HG03135 (cell line): ENCODE measurements around the gene ALDH7A1.

Experiments
- ATAC-seq: cut with Tn5 transposase; IDR thresholded peaks from one replicate; pipeline ENCODE4 v1.9.1; 2021; ENCODE audit warnings: mild to moderate bottlenecking, moderate library complexity; ENCODE audit not compliant: unreplicated experiment

ALDH7A1 gene

GRCh38 chr5:126512451-126512850 lies 82.6 kb downstream of the ALDH7A1 start:
- no peak for ATAC-seq

- ATAC-seq, result no peak
Measured at GRCh38 chr5:126511961-126512360, 83.1 kb downstream of the ALDH7A1 start.

GRCh38 chr5:126509339-126509738 lies 85.7 kb downstream of the ALDH7A1 start:
- no peak for ATAC-seq

- no peak for ATAC-seq
Measured at GRCh38 chr5:126508962-126509279, 86.1 kb downstream of the ALDH7A1 start.

- no peak for ATAC-seq
Measured at GRCh38 chr5:126508251-126508961, 86.6 kb downstream of the ALDH7A1 start.

- no peak for ATAC-seq
Measured at GRCh38 chr5:126506079-126506478, 88.9 kb downstream of the ALDH7A1 start.

GRCh38 chr5:126503602-126504104 lies 91.4 kb downstream of the ALDH7A1 start:
- ATAC-seq, result no peak

GRCh38 chr5:126501448-126501847 lies 93.6 kb downstream of the ALDH7A1 start:
- no peak for ATAC-seq

- peak; percentile 82 for ATAC-seq
Measured at GRCh38 chr5:126499853-126500342, 95.1 kb downstream of the ALDH7A1 start.

GRCh38 chr5:126499278-126499677 lies 95.7 kb downstream of the ALDH7A1 start:
- no peak for ATAC-seq

GRCh38 chr5:126497506-126497905 lies 97.5 kb downstream of the ALDH7A1 start:
- no peak for ATAC-seq

- ATAC-seq, result no peak
Measured at GRCh38 chr5:126494393-126494792, 100.6 kb downstream of the ALDH7A1 start.

GRCh38 chr5:126492939-126493338 lies 102.1 kb downstream of the ALDH7A1 start:
- ATAC-seq, result no peak

- ATAC-seq, result no peak
Measured at GRCh38 chr5:126490167-126490940, 104.7 kb downstream of the ALDH7A1 start.

GRCh38 chr5:126488443-126489065 lies 106.5 kb downstream of the ALDH7A1 start:
- no peak for ATAC-seq

GRCh38 chr5:126487596-126487995 lies 107.4 kb downstream of the ALDH7A1 start:
- no peak for ATAC-seq

GRCh38 chr5:126486332-126486731 lies 108.7 kb downstream of the ALDH7A1 start:
- no peak for ATAC-seq

GRCh38 chr5:126484253-126484652 lies 110.8 kb downstream of the ALDH7A1 start:
- no peak for ATAC-seq

- ATAC-seq, result no peak
Measured at GRCh38 chr5:126483156-126483555, 111.9 kb downstream of the ALDH7A1 start.

GRCh38 chr5:126482591-126482990 lies 112.4 kb downstream of the ALDH7A1 start:
- ATAC-seq, result no peak

GRCh38 chr5:126481243-126481642 lies 113.8 kb downstream of the ALDH7A1 start:
- ATAC-seq, result no peak
